ENCODE data around the gene MAMDC4. TPM values are rescaled to one million over a fixed set of nuclear protein-coding genes. Genes with fewer than 3 reads are reported as not detected.
"Not testable (repeated sequence)": the region's sequence is repeated elsewhere in the genome, so short reads cannot be mapped to it uniquely, and the experiment has no call there.

MAMDC4 gene
- total RNA-seq, 1 donor from 2014 or later, result 7.7 TPM

- H3K4me1 Mint-ChIP-seq (ENCODE audit: low read depth), result no peaks in the 10 kb centered on the region
- H3K27ac Mint-ChIP-seq (ENCODE audit: unreplicated experiment), result no peak overlapping the region
- no peaks in the 10 kb centered on the region for H3K36me3 Mint-ChIP-seq (ENCODE audit: low read depth)
- H3K9me3 Mint-ChIP-seq (ENCODE audit: low read depth), result no peaks in the 10 kb centered on the region
- no peak for DNase-seq (ENCODE audit: low spot score)
- TF ChIP-seq, protein P1, sequence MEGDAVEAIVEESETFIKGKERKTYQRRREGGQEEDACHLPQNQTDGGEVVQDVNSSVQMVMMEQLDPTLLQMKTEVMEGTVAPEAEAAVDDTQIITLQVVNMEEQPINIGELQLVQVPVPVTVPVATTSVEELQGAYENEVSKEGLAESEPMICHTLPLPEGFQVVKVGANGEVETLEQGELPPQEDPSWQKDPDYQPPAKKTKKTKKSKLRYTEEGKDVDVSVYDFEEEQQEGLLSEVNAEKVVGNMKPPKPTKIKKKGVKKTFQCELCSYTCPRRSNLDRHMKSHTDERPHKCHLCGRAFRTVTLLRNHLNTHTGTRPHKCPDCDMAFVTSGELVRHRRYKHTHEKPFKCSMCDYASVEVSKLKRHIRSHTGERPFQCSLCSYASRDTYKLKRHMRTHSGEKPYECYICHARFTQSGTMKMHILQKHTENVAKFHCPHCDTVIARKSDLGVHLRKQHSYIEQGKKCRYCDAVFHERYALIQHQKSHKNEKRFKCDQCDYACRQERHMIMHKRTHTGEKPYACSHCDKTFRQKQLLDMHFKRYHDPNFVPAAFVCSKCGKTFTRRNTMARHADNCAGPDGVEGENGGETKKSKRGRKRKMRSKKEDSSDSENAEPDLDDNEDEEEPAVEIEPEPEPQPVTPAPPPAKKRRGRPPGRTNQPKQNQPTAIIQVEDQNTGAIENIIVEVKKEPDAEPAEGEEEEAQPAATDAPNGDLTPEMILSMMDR (IDR thresholded peaks at IDR 0.05), result no peak
- H3K4me3 Mint-ChIP-seq (ENCODE audit: unreplicated experiment), result no peak overlapping the region
- H3K27me3 Mint-ChIP-seq (ENCODE audit: low read depth), result no peaks in the 10 kb centered on the region
Measured at GRCh38 chr9:136829981-136830885, 21.9 kb upstream of the MAMDC4 start.

- Mint-ChIP-seq H3K9me3 (ENCODE audit: low read depth) (no peaks in the 10 kb centered on the region), H3K27me3 (ENCODE audit: low read depth) (no peaks in the 10 kb centered on the region), H3K36me3 (ENCODE audit: low read depth) (no peaks in the 10 kb centered on the region), H3K27ac (ENCODE audit: unreplicated experiment) (no peak overlapping the region), H3K4me3 (ENCODE audit: unreplicated experiment) (no peak overlapping the region), H3K4me1 (ENCODE audit: low read depth) (no peaks in the 10 kb centered on the region)
- TF ChIP-seq, protein P1 (IDR thresholded peaks at IDR 0.05), result no peak
- no peak for DNase-seq (ENCODE audit: low spot score)
Measured at GRCh38 chr9:136831002-136831719, 21.0 kb upstream of the MAMDC4 start.

- Mint-ChIP-seq H3K4me1 (ENCODE audit: low read depth) (no peaks in the 10 kb centered on the region), H3K4me3 (ENCODE audit: unreplicated experiment) (no peak overlapping the region), H3K9me3 (ENCODE audit: low read depth) (no peaks in the 10 kb centered on the region), H3K27ac (ENCODE audit: unreplicated experiment) (no peak overlapping the region), H3K27me3 (ENCODE audit: low read depth) (no peaks in the 10 kb centered on the region), H3K36me3 (ENCODE audit: low read depth) (no peaks in the 10 kb centered on the region)
- TF ChIP-seq, protein P1 (IDR thresholded peaks at IDR 0.05), result no peak
- no peak for DNase-seq (ENCODE audit: low spot score)
Measured at GRCh38 chr9:136831720-136832104, 20.4 kb upstream of the MAMDC4 start.

DNA sequence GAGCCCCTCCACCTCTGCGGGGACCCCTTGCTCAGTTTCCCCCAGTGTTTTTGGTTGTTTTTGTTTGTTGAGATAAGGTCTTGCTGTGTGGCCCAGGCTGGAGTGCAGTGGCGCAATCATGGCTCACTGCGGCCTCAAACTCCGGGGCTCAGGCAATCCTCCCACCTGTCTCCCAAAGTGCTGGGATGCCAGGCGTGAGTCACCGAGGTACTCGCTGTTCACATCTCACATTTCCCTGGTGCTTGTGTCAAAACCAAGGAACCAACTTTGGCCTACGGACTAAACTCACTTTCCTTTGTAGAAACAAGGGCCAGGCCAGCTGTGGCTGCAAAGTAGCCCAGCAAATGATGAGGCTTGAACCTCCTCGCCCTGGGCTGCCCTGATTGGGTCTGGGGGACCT is 19.6 kb upstream of the MAMDC4 start:
- no peak for DNase-seq (ENCODE audit: low spot score)
- H3K27me3 Mint-ChIP-seq (ENCODE audit: low read depth), result no peaks in the 10 kb centered on the region
- no peaks in the 10 kb centered on the region for H3K4me1 Mint-ChIP-seq (ENCODE audit: low read depth)
- H3K27ac Mint-ChIP-seq (ENCODE audit: unreplicated experiment), result no peak overlapping the region
- H3K9me3 Mint-ChIP-seq (ENCODE audit: low read depth), result no peaks in the 10 kb centered on the region
- TF ChIP-seq, protein P1 (IDR thresholded peaks at IDR 0.05), result no peak
- no peaks in the 10 kb centered on the region for H3K36me3 Mint-ChIP-seq (ENCODE audit: low read depth)
- H3K4me3 Mint-ChIP-seq (ENCODE audit: unreplicated experiment), result no peak overlapping the region

DNA sequence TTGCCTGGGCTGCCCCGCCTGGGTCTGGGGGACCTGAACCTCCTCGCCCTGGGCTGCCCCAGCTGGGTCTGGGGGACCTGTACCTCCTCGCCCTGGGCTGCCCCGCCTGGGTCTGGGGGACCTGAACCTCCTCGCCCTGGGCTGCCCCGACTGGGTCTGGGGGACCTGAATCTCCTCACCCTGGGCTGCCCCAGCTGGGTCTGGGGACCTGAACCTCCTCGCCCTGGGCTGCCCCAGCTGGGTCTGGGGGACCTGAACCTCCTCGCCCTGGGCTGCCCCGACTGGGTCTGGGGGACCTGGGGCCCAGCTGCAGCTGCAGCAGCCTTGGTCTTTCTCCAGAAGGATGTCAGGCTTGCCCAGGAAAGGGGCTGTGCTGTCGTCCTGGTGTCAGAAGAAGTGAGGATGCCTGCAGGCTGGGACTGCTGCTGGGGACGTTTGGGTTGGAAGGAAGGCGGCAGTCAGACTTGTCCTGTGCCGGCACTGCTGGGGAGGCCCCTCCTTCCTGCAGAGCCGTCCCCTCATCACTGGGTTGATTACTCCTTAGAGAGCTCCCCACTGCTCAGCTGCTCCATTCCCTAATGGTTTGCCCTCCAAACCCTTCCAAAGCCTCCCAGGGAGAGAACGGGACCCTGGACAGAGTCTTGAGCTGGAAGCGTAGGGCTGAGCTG is 18.6 kb upstream of the MAMDC4 start:
- not testable (repeated sequence) for H3K9me3 Mint-ChIP-seq (ENCODE audit: low read depth); H3K4me3 Mint-ChIP-seq (ENCODE audit: unreplicated experiment); H3K27me3 Mint-ChIP-seq (ENCODE audit: low read depth); DNase-seq (ENCODE audit: low spot score); H3K27ac Mint-ChIP-seq (ENCODE audit: unreplicated experiment); H3K4me1 Mint-ChIP-seq (ENCODE audit: low read depth); H3K36me3 Mint-ChIP-seq (ENCODE audit: low read depth)

Data from chondrocyte (in vitro differentiated cells).